HEK293 (cell line): ENCODE data around the gene TNC.

Experiments
- CTCF ChIA-PET: fragments of 350-600 bp; formaldehyde crosslinking; extraction: SDS; loops from one replicate; lab custom pipeline; 2021; ENCODE audit warnings: antibody characterized with exemption; lab: Yijun Ruan, JAX
- POLR2A ChIA-PET: fragments of 300-600 bp; formaldehyde crosslinking; extraction: SDS; loops from one replicate; lab custom pipeline; 2020; ENCODE audit warnings: antibody characterized with exemption, inconsistent platforms; lab: Yijun Ruan, JAX
- H3K27ac ChIP-seq: fragments of 200-500 bp; sonication (Bioruptor generic); 2 replicates; pipeline ENCODE4 v1.5.1; 2014; ENCODE audit warnings: low read depth, low read length, control low read depth, inconsistent platforms; ENCODE audit errors: extremely low read depth
- H3K36me3 ChIP-seq, 2 experiments: fragments of 200-500 bp in 1 of 2; sonication (Bioruptor generic) in 1 of 2; 1 replicate in 1 of 2; 2 replicates in 1 of 2; pipeline ENCODE4 v1.5.1; 2014 to 2017; ENCODE audit warnings: inconsistent platforms in 2 of 2, low read length in 2 of 2; ENCODE audit not compliant: control insufficient read depth in 2 of 2, insufficient read depth in 1 of 2
- H3K4me1 ChIP-seq: fragments of 200-500 bp; sonication (Bioruptor generic); 2 replicates; pipeline ENCODE4 v1.5.1; 2014; ENCODE audit warnings: mild to moderate bottlenecking, low read length, inconsistent platforms; ENCODE audit not compliant: control insufficient read depth, insufficient read depth
- H3K4me3 ChIP-seq: 2 replicates; pipeline ENCODE4 v1.5.1; 2011; ENCODE audit warnings: low read depth, mild to moderate bottlenecking, control low read depth, low read length, moderate library complexity
- H3K9me3 ChIP-seq: fragments of 200-500 bp; sonication (Bioruptor generic); 2 replicates; pipeline ENCODE4 v1.5.1; 2014; ENCODE audit warnings: low read depth, low read length, inconsistent platforms; ENCODE audit not compliant: control insufficient read depth, insufficient read depth
- BCL11A ChIP-seq: fragments of 450-650 bp; formaldehyde crosslinking; IDR thresholded peaks from 2 replicates; pipeline ENCODE4 v1.5.1; 2016; ENCODE audit warnings: low read depth, missing biosample characterization, missing genetic modification characterization
- BCL11B ChIP-seq: fragments of 450-650 bp; formaldehyde crosslinking; IDR thresholded peaks from 2 replicates; pipeline ENCODE4 v1.5.1; 2016; ENCODE audit warnings: low read depth, missing biosample characterization, missing genetic modification characterization
- FEZF1 ChIP-seq: fragments of 450-650 bp; formaldehyde crosslinking; IDR thresholded peaks from 2 replicates; pipeline ENCODE4 v1.5.1; 2016; ENCODE audit warnings: missing biosample characterization, missing genetic modification characterization
- GFI1B ChIP-seq: fragments of 450-650 bp; formaldehyde crosslinking; IDR thresholded peaks from 2 replicates; pipeline ENCODE4 v1.5.1; 2016; ENCODE audit warnings: missing biosample characterization, missing genetic modification characterization
- GLI4 ChIP-seq: fragments of 450-650 bp; formaldehyde crosslinking; IDR thresholded peaks from 2 replicates; pipeline ENCODE4 v1.5.1; 2016; ENCODE audit warnings: missing biosample characterization, missing genetic modification characterization
- KLF10 ChIP-seq: fragments of 450-650 bp; IDR thresholded peaks from 2 replicates; pipeline ENCODE4 v1.5.1; 2018; ENCODE audit warnings: missing biosample characterization, mild to moderate bottlenecking, missing genetic modification characterization
- KLF7 ChIP-seq: fragments of 450-650 bp; formaldehyde crosslinking; IDR thresholded peaks from 2 replicates; pipeline ENCODE4 v1.5.1; 2016; ENCODE audit warnings: missing biosample characterization, missing genetic modification characterization, borderline replicate concordance
- PRDM6 ChIP-seq: fragments of 450-650 bp; formaldehyde crosslinking; IDR thresholded peaks from 2 replicates; pipeline ENCODE4 v1.5.1; 2017; ENCODE audit warnings: missing biosample characterization, missing genetic modification characterization
- RBAK ChIP-seq: fragments of 450-650 bp; formaldehyde crosslinking; IDR thresholded peaks from 2 replicates; pipeline ENCODE4 v1.5.1; 2016; ENCODE audit warnings: missing biosample characterization, missing genetic modification characterization
- WT1 ChIP-seq: fragments of 450-650 bp; formaldehyde crosslinking; IDR thresholded peaks from 2 replicates; pipeline ENCODE4 v1.5.1; 2016; ENCODE audit warnings: missing biosample characterization, missing genetic modification characterization
- ZBTB20 ChIP-seq: fragments of 450-650 bp; formaldehyde crosslinking; IDR thresholded peaks from 2 replicates; pipeline ENCODE4 v1.5.1; 2016; ENCODE audit warnings: missing biosample characterization, missing genetic modification characterization
- ZNF19 ChIP-seq: fragments of 450-650 bp; formaldehyde crosslinking; IDR thresholded peaks from 2 replicates; pipeline ENCODE4; 2016; ENCODE audit warnings: missing biosample characterization, missing genetic modification characterization, low read depth
- ZNF221 ChIP-seq: fragments of 450-650 bp; formaldehyde crosslinking; IDR thresholded peaks from 2 replicates; pipeline ENCODE4 v1.5.1; 2017; ENCODE audit warnings: missing biosample characterization, missing genetic modification characterization, borderline replicate concordance
- ZNF274 ChIP-seq, 2 experiments: fragments of 200-500 bp in 1 of 2; fragments of 450-650 bp in 1 of 2; sonication (Bioruptor generic) in 1 of 2; formaldehyde crosslinking in 1 of 2; IDR thresholded peaks; 2 replicates each; pipeline versions ENCODE4 v1.5.1 to v1.6.1; 2014 to 2016; ENCODE audit warnings: borderline replicate concordance in 1 of 2, inconsistent platforms in 1 of 2, low read length in 1 of 2, missing biosample characterization in 1 of 2, missing genetic modification characterization in 1 of 2
- ZNF426 ChIP-seq: fragments of 450-650 bp; formaldehyde crosslinking; IDR thresholded peaks from 2 replicates; pipeline ENCODE4 v1.5.1; 2017; ENCODE audit warnings: missing biosample characterization, missing genetic modification characterization, mild to moderate bottlenecking, inconsistent platforms, moderate library complexity
- ZNF521 ChIP-seq: fragments of 450-650 bp; formaldehyde crosslinking; IDR thresholded peaks from 2 replicates; pipeline ENCODE4 v1.5.1; 2017; ENCODE audit warnings: missing biosample characterization, mild to moderate bottlenecking, missing genetic modification characterization
- ZNF555 ChIP-seq: fragments of 450-650 bp; formaldehyde crosslinking; conservative IDR thresholded peaks from 2 replicates; pipeline ENCODE4 v1.5.1; 2017; ENCODE audit warnings: missing biosample characterization, mild to moderate bottlenecking, missing genetic modification characterization, inconsistent platforms
- ZNF558 ChIP-seq: fragments of 450-650 bp; formaldehyde crosslinking; IDR thresholded peaks from 2 replicates; pipeline ENCODE4 v1.5.1; 2016; ENCODE audit warnings: missing biosample characterization, missing genetic modification characterization
- ZNF580 ChIP-seq: fragments of 450-650 bp; formaldehyde crosslinking; IDR thresholded peaks from 2 replicates; pipeline ENCODE4 v1.5.1; 2016; ENCODE audit warnings: missing biosample characterization, missing genetic modification characterization
- ZNF600 ChIP-seq: fragments of 450-650 bp; formaldehyde crosslinking; IDR thresholded peaks from 2 replicates; pipeline ENCODE4 v1.5.1; 2016; ENCODE audit warnings: missing biosample characterization, missing genetic modification characterization
- ZNF623 ChIP-seq: fragments of 450-650 bp; formaldehyde crosslinking; IDR thresholded peaks from 2 replicates; pipeline ENCODE4 v1.5.1; 2016; ENCODE audit warnings: missing biosample characterization, missing genetic modification characterization
- ZNF692 ChIP-seq: fragments of 450-650 bp; formaldehyde crosslinking; IDR thresholded peaks from 2 replicates; pipeline ENCODE4 v1.5.1; 2016; ENCODE audit warnings: missing biosample characterization, missing genetic modification characterization
- ZNF747 ChIP-seq: fragments of 450-650 bp; formaldehyde crosslinking; IDR thresholded peaks from 2 replicates; pipeline ENCODE4 v1.5.1; 2016; ENCODE audit warnings: missing biosample characterization, missing genetic modification characterization
- ZNF792 ChIP-seq: fragments of 450-650 bp; formaldehyde crosslinking; IDR thresholded peaks from 2 replicates; pipeline ENCODE4 v1.5.1; 2016; ENCODE audit warnings: missing biosample characterization, missing genetic modification characterization

TNC gene

GRCh38 chr9:115138151-115138550, 20.2 kb upstream of the TNC start:
- ChIA-PET CTCF (no interaction called here), POLR2A (no interaction called here)
- H3K4me3 ChIP-seq: no peak overlapping the region
- H3K27ac ChIP-seq: no peak overlapping the region
- H3K9me3 ChIP-seq: no peaks in the 10 kb centered on the region
- no peaks in the 10 kb centered on the region for H3K4me1 ChIP-seq
- no peaks in the 10 kb centered on the region for H3K36me3 ChIP-seq
- TF ChIP-seq ZNF221 (tag by site-specific recombination) (no peak), ZNF792 (tag by site-specific recombination) (no peak), BCL11A (tag by site-specific recombination) (no peak), ZNF555 (tag by site-specific recombination) (no peak), ZNF19 (tag by site-specific recombination) (no peak), ZNF623 (tag by site-specific recombination) (no peak), GLI4 (tag by site-specific recombination) (no peak), PRDM6 (tag by site-specific recombination) (no peak), ZNF747 (tag by site-specific recombination) (no peak)

- no peak overlapping the region for H3K4me3 ChIP-seq
- ChIA-PET CTCF (interaction anchor here (0.6 kb wide), 2 partner anchors 123 to 764 kb away, joined by 3 read pairs; no protein-coding TSS in a partner anchor), POLR2A (no interaction called here)
- H3K36me3 ChIP-seq: no peaks in the 10 kb centered on the region
- TF ChIP-seq GFI1B (tag by site-specific recombination): no peak
- no peak for TF ChIP-seq ZBTB20
- TF ChIP-seq WT1 (tag by site-specific recombination): no peak
- no peak for TF ChIP-seq ZNF558 (tag by site-specific recombination)
- no peak for TF ChIP-seq ZNF692 (tag by site-specific recombination)
- no peak for TF ChIP-seq KLF7 (tag by site-specific recombination)
- TF ChIP-seq ZNF521: no peak
- TF ChIP-seq BCL11B: no peak
- no peak for TF ChIP-seq ZNF426 (tag by site-specific recombination)
- TF ChIP-seq BCL11A (tag by site-specific recombination): no peak
- TF ChIP-seq ZNF600 (tag by site-specific recombination): no peak
- TF ChIP-seq FEZF1 (tag by site-specific recombination): no peak
- TF ChIP-seq ZNF274 (IDR thresholded peaks at IDR 0.05; ENCODE audit: low read length): no peak
- TF ChIP-seq ZNF274 (tag by site-specific recombination; IDR thresholded peaks at IDR 0.05; ENCODE audit: borderline replicate concordance): no peak
- no peak for TF ChIP-seq ZNF580 (tag by site-specific recombination)
- TF ChIP-seq KLF10 (tag by site-specific recombination): no peak
- no peak for TF ChIP-seq RBAK
- no peaks in the 10 kb centered on the region for H3K9me3 ChIP-seq
- H3K27ac ChIP-seq: no peak overlapping the region
- H3K4me1 ChIP-seq: no peaks in the 10 kb centered on the region
Observed at GRCh38 chr9:115137526-115137925, 19.6 kb upstream of the TNC start.
